Transverse colon (tissue), 3 donors: ENCODE data around the gene PPP1R13B.

Experiments used
- POLR2A ChIP-seq: fragments of 450-650 bp; IDR thresholded peaks from one replicate; pipeline ENCODE4 v1.6.1; 2016; ENCODE audit warnings: antibody characterized with exemption, mild to moderate bottlenecking, moderate library complexity
- TF ChIP-seq, protein P1 (sequence below), 5 experiments: fragments of 200-600 bp in 3 of 5; fragments of 450-650 bp in 2 of 5; sonication (generic) in 3 of 5; IDR thresholded peaks; 1 replicate in 2 of 5; 2 replicates in 3 of 5; pipeline ENCODE4 v1.5.1; 2016 to 2017; ENCODE audit warnings: antibody characterized with exemption in 5 of 5, inconsistent platforms in 3 of 5, mild to moderate bottlenecking in 2 of 5, moderate library complexity in 1 of 5

DNA sequence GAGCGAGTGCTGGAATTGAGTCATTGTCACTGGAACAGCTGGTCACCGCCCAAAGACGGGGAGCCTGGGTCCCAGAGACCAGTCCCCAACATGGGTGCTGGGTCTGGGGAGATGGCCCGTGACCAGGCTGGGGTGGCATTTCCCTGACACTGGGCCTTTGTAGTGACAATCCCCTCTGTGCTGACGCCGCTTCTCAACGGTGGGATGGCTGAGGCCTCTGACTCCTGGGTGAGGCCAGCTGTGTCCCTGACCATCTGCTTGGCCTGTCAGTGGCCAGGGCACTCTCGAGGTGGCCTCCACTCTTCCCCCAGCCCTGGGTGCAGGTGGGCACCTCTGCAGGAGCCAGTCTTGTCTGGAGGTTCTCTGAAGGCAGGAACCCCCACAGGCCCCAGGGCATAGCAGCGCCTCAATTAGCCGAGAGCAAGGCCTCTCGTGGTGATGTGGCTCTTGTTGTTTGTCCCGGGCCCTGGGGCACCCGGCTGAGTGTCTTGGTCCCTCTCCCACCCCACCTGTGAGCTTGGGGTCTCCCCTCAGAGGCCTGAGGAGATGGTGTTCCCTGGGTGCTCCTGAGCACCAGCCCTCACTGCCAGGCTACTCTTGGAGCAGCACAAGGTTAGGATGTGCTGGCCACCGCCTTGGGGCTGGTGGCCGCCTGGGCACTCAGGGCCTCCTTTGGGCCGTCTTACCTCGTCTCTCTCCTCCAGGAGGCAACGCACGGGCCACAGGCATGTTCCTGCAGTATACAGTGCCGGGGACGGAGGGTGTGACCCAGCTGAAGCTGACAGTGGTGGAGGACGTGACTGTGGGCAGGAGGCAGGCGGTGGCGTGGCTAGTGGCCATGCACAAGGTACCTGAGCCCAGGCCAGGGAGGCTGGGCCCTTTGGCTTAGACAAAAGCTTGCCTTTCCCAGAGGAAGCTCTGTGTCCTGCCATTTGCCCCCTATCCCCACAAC lies 115.2 kb downstream of the PPP1R13B start:
- TF ChIP-seq POLR2A = no peak
- TF ChIP-seq, protein P1, sequence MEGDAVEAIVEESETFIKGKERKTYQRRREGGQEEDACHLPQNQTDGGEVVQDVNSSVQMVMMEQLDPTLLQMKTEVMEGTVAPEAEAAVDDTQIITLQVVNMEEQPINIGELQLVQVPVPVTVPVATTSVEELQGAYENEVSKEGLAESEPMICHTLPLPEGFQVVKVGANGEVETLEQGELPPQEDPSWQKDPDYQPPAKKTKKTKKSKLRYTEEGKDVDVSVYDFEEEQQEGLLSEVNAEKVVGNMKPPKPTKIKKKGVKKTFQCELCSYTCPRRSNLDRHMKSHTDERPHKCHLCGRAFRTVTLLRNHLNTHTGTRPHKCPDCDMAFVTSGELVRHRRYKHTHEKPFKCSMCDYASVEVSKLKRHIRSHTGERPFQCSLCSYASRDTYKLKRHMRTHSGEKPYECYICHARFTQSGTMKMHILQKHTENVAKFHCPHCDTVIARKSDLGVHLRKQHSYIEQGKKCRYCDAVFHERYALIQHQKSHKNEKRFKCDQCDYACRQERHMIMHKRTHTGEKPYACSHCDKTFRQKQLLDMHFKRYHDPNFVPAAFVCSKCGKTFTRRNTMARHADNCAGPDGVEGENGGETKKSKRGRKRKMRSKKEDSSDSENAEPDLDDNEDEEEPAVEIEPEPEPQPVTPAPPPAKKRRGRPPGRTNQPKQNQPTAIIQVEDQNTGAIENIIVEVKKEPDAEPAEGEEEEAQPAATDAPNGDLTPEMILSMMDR (IDR thresholded peaks at IDR 0.05) = no peak
